HG03045 (cell line): ENCODE results near the gene POPDC3.
"Not testable (repeated sequence)": the region's sequence is repeated elsewhere in the genome, so short reads cannot be mapped to it uniquely, and the experiment has no call there.

Experiments
- ATAC-seq: cut with Tn5 transposase; IDR thresholded peaks from one replicate; pipeline ENCODE4 v1.9.1; 2021; ENCODE audit warnings: mild to moderate bottlenecking, moderate library complexity; ENCODE audit not compliant: unreplicated experiment

POPDC3 gene, protein sequence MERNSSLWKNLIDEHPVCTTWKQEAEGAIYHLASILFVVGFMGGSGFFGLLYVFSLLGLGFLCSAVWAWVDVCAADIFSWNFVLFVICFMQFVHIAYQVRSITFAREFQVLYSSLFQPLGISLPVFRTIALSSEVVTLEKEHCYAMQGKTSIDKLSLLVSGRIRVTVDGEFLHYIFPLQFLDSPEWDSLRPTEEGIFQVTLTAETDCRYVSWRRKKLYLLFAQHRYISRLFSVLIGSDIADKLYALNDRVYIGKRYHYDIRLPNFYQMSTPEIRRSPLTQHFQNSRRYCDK

DNA sequence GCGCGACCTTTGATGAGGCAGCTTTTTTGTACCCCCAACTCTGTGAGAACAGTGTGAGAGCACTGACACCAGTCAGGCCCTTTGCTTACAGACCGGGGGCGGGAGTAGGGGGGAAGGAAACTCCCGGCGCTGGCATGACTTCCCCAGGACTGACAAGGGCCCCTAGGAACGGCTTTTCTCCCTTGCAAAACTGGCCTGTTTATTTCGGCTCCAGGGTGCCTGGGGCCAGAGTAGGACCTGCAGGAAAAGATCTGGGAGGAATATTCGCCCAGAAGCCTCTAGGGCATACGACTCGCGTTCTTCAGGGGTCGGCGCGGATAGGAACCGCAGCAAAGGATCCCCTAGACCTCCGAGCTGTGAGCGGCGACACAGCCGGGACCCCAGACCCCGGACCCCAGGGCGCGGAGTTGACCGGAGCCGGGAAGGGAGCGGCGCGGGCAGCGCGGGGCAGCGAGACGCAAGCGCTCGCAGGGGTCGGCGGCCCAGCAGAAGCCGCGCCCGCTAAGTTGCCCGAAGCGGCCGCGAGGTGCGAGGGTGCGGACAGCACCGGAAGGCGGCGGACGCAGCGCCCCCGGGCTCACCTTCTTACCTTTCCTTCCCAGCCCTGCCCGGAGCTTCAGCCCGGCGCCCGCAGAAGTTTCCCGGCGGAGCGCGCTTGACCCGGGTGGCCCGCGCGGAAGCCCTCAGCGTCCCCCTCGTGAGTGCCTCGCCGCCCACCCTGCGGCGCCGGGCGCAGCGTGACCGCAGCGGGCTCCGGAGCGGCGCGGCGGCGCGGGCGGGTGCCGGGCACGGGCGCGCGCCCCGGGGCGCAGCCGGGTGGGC, at the start of gene POPDC3:
Gene POPDC3 (minus strand): TSS at position 771 of the 822 bp plus-strand sequence. CDS start 18,105 bp downstream, outside the sequence.
- no peak for ATAC-seq

DNA sequence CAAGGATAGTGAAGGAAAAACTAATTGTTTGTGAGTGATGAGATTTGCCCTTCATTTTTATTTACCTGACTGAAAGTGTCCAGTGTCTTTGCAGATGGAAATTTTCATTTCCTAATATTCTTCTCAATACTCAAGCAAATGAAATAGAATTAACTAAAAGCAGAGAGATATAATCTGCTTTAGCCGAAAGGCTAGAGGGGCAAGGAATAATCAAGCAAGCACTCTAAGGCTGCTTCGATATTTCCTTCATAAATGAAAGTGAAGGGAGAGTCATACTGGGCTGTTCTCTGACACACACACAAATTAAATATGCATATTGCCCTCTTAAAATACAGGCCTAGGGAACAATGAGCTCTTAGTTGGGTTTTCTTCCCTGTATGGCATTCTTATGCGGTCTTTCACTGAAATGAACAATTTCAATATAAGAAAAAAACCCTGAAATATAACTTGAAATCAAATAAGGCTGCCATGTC, 47.5 kb upstream of the POPDC3 start:
- no peak for ATAC-seq

DNA sequence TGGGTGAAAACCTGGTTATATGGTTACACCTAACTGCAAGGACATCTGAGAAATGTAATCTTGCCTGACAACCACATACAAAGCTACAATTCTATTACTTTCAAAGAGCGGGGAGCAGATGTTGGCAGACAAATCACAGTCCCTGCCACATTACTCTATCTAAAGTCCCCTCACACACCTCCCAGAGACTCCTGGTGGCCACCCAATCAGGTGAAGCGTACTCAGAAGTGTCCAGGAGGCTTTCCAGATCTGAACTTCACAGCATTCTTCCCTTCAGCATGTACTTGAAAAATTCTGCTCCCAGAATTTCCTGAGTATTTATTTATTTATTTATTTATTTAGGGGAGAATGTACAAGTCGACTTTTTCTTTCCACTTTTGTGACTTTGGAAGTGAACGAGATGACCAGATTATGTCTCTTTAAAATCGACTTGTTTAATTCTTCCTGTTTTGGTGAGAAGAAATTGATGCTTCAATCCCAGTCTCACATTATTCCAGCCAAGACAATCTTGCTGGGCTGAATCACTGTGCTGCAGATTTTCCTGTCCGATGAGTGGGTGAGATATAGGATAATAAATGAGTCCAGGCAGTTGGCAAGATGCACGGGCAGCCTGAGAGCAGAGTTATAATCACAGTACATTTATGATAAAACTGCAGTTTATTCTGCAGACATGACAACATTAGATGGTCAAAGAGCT, 46.9 kb upstream of the POPDC3 start:
- ATAC-seq, result no peak

DNA sequence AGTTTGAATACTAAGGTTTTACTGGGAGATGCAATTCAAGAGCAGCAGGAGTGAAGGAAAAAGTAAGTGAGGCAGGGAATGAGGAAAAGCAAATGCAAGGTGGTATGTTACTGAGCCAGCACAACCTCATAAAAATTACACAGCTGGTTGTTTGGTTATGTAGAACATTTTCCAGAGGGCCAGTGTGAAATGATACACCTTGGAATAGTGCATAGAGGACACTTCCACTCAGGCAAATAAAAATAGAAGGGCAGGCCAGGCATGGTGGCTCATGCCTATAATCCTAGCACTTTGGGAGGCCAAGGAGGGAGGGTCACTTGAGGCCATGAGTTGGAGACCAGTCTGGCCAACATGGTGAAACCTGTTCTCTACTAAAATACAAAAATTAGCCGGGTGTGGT, 43.4 kb upstream of the POPDC3 start:
- ATAC-seq, result no peak

DNA sequence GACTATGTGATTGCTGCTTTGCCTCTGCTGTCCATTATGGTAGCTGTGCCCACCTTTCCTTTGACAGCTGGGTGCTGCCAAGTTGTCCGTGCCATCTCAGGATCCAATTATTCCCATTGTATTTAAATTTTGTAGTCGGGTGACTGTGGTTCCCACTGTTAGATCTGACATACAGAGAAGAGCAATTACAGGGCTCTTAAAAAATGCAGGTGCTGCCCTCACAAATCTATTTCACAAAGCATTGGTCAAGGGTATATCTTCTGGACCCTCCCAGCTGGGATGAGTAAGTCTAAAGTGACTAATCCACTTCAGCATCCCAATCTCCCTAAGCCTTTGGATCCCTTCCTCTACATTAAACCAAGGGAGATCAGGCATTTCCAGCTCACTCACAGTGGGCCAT, 41.4 kb upstream of the POPDC3 start:
- not testable (repeated sequence) for ATAC-seq

DNA sequence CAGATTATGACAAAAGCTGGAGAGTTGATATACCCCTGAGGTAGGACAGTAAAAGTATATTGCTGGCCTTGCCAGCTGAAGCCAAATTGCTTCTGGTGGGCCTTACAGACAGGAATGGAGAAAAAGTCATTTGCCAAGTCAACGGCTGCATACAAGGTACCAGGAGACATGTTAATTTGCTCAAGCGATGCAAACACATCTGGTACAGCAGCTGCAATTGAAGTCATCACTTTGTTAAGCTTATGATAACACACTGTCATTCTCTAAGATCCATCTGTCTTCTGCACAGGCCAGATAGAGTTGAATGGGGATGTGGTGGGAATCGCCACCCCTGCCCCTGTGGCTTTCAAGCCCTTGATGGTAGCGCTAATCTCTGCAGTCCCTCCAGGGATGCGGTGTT, 40.4 kb upstream of the POPDC3 start:
- ATAC-seq, result no peak

DNA sequence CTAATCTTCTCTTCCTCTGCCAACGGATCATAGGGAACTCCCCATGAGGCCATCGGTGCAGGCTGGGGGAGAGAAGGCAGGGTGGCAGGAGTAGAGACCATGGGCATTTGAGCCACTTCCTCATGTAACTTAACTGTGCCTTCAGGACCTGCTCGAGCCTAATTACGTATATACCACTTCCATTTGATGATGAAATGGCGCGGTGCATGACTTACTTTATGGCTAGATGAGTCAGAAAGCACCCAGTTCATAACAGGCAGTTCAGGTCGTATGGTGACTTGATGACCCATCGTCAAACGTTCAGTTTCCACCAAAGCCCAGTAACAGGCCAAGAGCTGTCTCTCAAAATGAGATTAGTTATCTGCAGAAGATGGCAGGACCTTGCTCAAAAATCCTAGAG, 39.4 kb upstream of the POPDC3 start:
- ATAC-seq, result not testable (repeated sequence)

DNA sequence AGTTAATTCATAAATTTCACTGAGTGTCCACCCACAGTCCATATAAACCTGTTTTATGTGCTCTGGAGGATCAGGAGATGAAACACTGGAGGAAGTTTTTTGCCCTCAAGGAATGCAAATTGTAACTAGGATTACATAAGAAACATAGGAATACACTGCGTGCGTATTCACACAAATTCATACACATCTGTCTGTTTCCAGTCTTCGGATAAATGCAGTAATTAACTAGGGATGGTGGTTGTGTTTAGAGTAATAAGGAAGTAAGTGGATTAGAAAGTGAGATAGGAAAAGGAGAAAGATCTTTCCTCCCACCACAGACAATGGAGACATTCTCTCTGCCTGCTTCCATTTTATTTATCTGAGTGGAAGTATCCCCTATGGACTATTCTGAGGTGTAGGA, 35.7 kb upstream of the POPDC3 start:
- no peak for ATAC-seq

DNA sequence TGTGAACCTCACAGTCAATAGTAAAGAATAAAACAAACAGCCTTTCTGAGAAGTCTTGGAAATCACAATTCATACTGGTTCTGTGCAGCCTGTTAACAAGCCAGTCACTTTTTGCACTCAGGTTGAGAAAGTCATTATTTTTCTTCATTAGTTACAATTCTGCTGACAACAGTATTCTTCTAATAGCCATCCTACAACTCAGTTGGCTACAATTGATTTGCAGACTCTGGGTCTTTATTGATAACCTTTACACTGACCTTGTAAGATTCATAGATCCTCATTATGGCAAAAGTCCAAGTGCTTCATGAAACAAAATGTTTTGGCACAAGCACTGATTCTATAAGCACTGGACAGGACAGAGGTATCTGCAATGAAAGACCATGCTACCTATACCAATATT, 34.9 kb upstream of the POPDC3 start:
- ATAC-seq, result no peak

DNA sequence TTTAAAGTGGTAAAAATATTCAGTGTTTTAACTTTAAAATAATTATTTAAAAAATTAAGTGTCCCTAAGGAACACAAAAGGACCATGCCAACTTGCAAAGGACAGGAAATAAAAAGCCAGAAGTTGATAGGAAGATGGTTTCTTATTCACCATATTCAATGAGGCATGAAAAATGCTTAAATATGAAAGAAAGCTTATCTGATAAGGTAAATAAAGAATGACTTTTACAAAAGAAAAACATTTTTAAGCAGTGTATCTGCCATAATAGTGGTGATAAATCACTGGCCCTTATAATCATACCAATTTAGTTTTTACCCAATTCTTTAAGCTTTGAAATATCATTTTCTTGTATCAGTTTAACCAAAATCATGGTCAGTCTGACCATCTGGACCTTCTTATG, 33.5 kb upstream of the POPDC3 start:
- no peak for ATAC-seq

DNA sequence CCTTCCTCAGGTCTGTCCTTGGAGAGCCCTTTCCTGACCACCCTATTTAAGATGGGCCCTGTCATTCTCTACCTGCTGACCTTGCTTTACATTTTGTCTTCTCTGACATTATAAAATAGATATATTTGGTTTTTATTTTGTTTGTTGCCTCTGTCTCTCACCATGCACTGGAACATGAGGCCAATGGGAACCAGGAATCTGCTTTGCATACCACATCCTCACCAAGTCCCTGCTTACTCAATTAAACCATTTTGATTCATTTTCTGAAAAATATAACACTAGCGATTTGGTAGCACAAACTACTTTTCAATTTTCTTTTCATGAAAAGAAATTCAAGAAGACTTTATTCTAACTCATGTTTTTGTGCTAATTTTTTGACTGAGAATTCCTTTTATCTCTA, 32.8 kb upstream of the POPDC3 start:
- no peak for ATAC-seq

DNA sequence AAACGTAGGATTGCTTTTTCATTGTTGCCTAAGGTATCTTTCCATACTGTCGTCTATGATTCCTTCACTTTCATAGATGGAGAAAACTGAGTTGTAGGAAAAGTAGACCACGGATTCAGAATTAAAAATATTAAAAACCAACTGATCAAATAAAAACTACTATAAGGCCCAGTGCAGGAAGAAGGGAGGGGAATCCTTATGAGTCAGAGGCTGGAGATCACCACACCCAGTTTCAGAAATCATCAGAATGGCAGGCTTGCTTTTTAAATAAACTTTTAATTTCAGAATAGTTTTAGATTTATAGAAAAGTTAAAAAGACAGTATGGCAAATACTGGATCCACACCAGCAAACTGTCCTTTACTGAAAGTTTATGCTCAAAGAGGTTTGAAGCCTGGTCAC, 32.0 kb upstream of the POPDC3 start:
- ATAC-seq, result no peak

DNA sequence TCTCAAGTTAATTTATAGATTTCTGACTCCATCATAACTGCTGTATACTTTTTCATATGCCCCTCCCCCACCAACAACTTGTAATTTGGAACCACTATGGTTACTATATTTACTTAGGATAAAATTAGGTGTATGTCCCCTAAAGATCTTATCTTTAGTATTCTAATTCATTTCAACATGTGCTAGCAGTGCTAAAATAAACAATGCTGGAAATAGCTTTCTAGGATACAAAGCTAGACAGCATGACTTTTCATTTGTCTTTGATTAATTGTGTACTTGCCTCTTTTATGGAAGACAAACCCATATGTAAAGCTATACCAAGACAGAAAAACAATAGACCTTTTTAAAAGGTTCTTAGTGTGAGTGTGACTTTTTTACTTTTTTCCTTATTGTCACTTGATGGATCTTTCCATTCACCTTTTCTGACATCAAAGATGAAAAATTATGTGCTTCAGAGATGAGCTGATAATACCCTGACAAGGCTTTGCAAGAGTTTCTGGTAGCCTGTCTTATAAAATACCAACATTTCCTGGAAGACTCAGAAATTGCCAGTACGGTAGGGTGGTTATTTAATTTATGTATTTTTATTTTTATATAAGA, 31.2 kb upstream of the POPDC3 start:
- ATAC-seq, result no peak

DNA sequence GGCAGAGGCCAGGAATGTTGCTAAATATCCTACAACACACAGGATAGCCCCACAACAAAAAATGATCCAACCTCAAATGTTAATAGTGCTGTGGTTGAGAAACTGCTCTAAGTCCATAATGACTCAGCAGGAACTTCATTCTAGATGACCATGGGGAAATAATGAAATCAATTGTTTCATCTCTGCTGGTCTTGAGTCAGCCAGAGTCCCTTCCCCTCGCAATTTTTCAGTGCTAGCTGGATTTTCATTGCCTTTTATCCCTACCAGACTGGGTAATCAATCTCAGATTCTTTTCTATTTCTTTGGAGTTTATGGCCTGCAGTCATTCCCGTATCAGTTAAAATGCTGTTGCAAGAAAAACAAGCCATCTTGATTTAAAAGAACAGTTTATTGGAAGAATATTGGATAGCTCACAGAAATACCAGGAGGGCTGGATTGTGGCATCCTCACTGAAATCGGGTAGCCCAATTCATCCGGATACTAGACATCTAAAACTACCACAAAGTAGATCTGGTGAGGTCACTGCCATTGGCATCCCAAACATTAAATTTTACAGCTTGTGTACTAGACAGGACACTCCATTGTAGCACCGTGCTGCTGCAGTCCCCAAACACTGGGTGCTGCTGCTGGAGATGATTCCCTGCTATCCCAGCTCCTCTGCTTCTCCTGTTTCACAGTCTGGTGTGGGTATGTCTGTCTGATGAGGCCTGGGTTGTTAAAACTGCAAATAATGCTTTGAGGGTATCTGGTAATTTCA, 30.3 kb upstream of the POPDC3 start:
- ATAC-seq, result no peak

DNA sequence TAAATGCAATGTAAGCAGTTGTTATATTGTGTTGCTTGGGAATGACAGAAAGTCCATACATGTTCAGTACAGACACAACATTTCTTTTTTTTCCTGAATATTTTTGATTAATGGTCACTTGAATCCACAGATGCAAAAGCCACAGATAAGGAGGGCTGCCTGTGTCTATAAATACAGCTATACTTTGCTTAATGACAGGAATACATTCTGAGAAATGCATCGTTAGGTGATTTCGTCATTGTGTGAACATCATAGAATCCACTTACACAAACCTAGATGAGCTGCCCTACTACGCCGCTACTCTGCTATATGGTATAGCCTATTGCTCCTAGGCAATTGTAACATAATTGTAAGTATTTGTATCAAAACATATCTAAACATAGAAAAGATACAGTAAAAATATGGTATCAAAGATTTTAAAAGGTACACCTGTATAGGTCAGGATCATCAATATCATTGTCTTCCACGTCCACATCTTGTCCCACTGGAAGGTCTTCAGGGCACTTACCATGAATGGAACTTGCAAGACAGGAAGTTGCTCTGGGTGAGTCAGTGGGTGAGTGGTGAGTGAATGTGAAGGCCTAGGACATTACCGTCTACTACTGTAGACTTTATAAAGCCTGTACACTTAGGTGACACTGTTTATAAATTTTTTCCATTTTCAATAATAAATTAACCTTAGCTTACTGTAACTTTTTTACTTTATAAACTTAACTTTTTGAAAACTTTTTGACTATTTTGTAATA, 27.9 kb upstream of the POPDC3 start:
- ATAC-seq, result no peak

DNA sequence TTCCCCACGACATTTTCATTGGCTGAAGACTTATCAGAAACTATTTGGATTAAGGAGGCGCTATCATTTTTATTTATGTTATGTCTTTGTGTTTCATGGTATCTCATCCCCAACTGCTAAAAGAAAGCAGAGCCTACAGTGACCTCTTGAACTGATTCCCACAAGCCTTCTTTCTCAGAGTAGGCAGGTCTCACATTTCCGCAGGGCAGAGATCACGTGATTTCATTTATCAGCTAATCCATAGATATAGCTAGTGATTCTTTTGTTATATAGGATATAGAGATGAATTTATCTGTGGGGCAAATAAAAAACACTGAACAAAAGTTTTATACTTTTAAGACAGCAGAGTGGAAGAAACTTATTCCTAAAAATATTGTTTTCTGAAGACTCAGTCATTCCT, 25.0 kb upstream of the POPDC3 start:
- no peak for ATAC-seq

DNA sequence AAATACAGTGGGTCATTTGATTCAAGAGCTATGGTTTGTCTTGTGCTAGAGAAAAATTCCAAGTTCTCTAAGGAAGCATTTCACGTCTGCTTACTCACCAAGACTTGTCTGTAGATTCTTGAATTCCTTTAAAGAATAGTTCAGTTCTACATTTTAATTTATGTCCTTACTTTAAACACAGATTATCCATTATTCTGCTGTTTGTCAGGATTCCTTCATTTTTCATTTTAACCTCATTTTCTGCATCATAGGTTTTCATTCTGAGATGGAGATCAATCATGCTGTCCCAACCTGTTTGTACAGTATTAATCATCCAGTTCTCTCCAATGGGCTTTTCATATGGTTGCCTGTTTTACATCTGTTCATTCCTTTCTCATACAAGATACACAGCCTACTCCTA, 24.5 kb upstream of the POPDC3 start:
- ATAC-seq, result no peak

DNA sequence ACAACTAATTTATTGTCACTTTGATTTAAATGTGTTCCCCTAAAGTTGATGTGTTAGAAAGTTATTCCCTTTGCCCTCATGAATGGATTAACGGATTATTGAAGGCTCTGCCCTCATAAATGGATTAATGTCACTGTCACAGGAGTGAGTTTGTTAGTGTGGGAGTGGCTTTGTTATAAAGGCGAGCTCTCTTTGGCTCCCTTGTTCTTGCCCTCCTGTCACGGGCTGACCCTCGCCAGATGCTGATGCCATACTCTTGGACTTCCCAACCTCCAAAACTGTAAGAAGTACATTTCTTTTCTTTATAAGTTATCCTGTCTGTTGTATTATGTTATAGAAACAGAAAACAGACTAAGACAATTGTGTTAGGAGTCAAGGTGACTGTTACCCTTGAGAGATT, 22.7 kb upstream of the POPDC3 start:
- ATAC-seq, result no peak

DNA sequence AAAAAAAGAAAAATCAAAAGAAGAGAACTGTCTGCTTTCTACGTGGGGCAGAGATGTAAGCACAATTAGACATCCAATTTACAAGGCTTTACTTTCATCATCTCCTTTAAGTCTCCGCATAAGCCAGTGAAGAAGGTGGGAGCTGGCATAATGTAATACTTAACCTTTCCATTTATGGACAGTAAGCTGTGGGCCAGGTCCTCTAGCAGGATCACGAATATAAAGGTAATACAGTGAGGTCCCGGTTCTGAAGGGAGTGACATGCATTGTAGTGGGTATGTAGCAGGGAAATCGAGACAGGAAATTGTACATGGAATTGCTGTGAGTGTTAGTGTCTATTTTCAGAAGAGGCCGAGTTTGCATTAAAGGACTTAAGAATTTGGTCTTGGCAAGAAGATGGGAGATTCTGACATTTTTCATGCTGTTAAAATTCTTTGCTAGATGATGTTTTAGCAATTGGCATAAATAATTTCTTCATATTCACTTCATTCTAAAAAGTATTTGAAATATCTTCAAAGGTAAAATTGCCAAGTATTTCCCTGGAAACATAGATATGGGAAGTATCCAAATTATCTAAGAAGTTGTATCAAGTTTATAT, 20.4 kb upstream of the POPDC3 start:
- ATAC-seq, result no peak
